Skin epidermis (tissue), 12 donors: Measurements from ENCODE around the gene TEX19.
A peak's percentile ranks its signal among the peaks of the same experiment; 100 is the strongest.
"Not testable (repeated sequence)": the region's sequence is repeated elsewhere in the genome, so short reads cannot be mapped to it uniquely, and the experiment has no call there.

Experiments
- H3K27ac ChIP-seq, 21 experiments: fragments of 200-600 bp; sonication (generic) in 11 of 21; one replicate each; pipeline ENCODE4 v1.5.0; 2020; ENCODE audit warnings: mild to moderate bottlenecking in 3 of 21, inconsistent platforms in 2 of 21, moderate library complexity in 2 of 21
- H3K4me3 ChIP-seq, 7 experiments: fragments of 200-600 bp; sonication (generic) in 2 of 7; one replicate each; pipeline ENCODE4 v1.5.0; 2020; ENCODE audit warnings: inconsistent platforms in 2 of 7, mild to moderate bottlenecking in 2 of 7, moderate library complexity in 1 of 7

Gene TEX19

GRCh38 chr17:82399601-82400101 is 40.6 kb downstream of the TEX19 start:
- Histone ChIP-seq H3K27ac (peak overlapping the region in 18 of 21 experiments; percentile 2 to 82 (median 62)), H3K4me3 (no peak overlapping the region)

GRCh38 chr17:82400206-82400605 is 41.2 kb downstream of the TEX19 start:
- Histone ChIP-seq H3K27ac (peak overlapping the region in 18 of 21 experiments; percentile 2 to 82 (median 62)), H3K4me3 (no peak overlapping the region)

- Histone ChIP-seq H3K27ac (peak overlapping the region in 12 of 21 experiments; percentile 2 to 82 (median 58)), H3K4me3 (peak overlapping the region in 1 of 7 experiments; percentile 6)
Observed at GRCh38 chr17:82400830-82401229, 41.8 kb downstream of the TEX19 start.

- Histone ChIP-seq H3K4me3 (no peak overlapping the region), H3K27ac (no peak overlapping the region)
Observed at GRCh38 chr17:82402865-82403264, 43.8 kb downstream of the TEX19 start.

GRCh38 chr17:82403662-82404660 is 44.9 kb downstream of the TEX19 start:
- Histone ChIP-seq H3K4me3 (no peak overlapping the region), H3K27ac (no peak overlapping the region)

- H3K27ac ChIP-seq, result no peak overlapping the region
- H3K4me3 ChIP-seq, result no peak overlapping the region
Observed at GRCh38 chr17:82405051-82405450, 46.0 kb downstream of the TEX19 start.

- H3K4me3 ChIP-seq, result no peak overlapping the region
- H3K27ac ChIP-seq, result no peak overlapping the region
Observed at GRCh38 chr17:82406131-82406671, 47.2 kb downstream of the TEX19 start.

- H3K27ac ChIP-seq, result no peak overlapping the region
- H3K4me3 ChIP-seq, result no peak overlapping the region
Observed at GRCh38 chr17:82407255-82407654, 48.2 kb downstream of the TEX19 start.

- Histone ChIP-seq H3K27ac (no peak overlapping the region), H3K4me3 (no peak overlapping the region)
Observed at GRCh38 chr17:82408288-82408937, 49.4 kb downstream of the TEX19 start.

GRCh38 chr17:82408938-82409318 is 49.9 kb downstream of the TEX19 start:
- Histone ChIP-seq H3K4me3 (no peak overlapping the region), H3K27ac (no peak overlapping the region)

GRCh38 chr17:82410014-82410716 is 51.1 kb downstream of the TEX19 start:
- no peak overlapping the region for H3K4me3 ChIP-seq
- no peak overlapping the region for H3K27ac ChIP-seq

GRCh38 chr17:82411396-82412053 is 52.5 kb downstream of the TEX19 start:
- no peak overlapping the region for H3K4me3 ChIP-seq
- no peak overlapping the region for H3K27ac ChIP-seq

- not testable (repeated sequence) for H3K27ac ChIP-seq, H3K4me3 ChIP-seq
Observed at GRCh38 chr17:82412081-82412480, 53.0 kb downstream of the TEX19 start.

- H3K4me3 ChIP-seq, result no peak overlapping the region
- H3K27ac ChIP-seq, result no peak overlapping the region
Observed at GRCh38 chr17:82412535-82413520, 53.8 kb downstream of the TEX19 start.
